ENCODE results near the gene PON3.

Gene PON3

DNA sequence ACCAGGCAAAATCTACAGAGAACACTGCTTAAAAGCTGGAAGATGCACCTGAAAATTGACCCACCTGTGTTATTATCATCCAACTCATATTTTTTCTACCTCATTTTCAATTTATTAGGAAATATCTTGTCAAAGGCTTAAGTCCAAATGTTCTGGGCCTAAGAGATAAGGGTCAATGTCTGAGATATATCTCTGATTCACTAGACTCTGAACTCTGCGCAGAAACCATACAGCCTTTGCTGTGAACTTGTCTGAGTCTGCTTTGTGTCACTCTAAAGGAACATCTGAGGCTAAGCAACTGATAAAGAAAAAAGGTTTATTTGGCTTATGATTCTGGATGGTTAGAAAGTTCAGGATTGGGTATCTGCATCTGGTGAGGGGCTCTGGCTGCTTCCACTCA, 75.5 kb downstream of the PON3 start:
- H3K9me3 ChIP-seq (ENCODE audit: control insufficient read depth, insufficient read depth, low read length) = no peaks in the 10 kb centered on the region
- no peak overlapping the region for H3K9ac ChIP-seq (ENCODE audit: low read depth, low read length)
- peaks cover 11% of the 10 kb centered on the region; the same call in 1 of the 2 replicates for H3K4me1 ChIP-seq (ENCODE audit: control insufficient read depth, insufficient read depth, low read length)
- no peaks in the 10 kb centered on the region for H3K36me3 ChIP-seq (ENCODE audit: control insufficient read depth, insufficient read depth, low read length)
- no peak overlapping the region for H3K4me3 ChIP-seq (ENCODE audit: low read depth, low read length)
- no peak overlapping the region for H3K27ac ChIP-seq (ENCODE audit: low read depth, low read length)
- peaks cover 21% of the 10 kb centered on the region for H3K27me3 ChIP-seq (ENCODE audit: control insufficient read depth, insufficient read depth, low read length)

DNA sequence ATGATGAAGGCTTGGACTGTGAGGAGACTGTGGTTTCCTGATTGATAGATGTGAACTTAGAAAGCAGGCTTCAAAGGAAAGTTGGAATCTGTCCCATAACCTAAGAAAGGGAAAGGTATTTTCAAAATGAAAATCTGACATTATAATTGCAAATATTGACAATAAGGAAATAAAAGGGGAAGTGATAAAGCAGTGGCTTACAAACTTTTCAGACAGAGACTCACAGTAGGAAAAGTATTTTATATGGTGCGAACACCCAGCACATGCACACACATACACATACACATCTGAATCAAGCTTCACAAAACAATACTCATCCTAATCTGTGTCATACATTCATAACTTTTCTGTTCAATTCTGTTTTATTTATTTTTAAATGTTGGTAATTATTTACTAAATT, 76.6 kb downstream of the PON3 start:
- H3K4me3 ChIP-seq (ENCODE audit: low read depth, low read length) = no peak overlapping the region
- no peaks in the 10 kb centered on the region for H3K9me3 ChIP-seq (ENCODE audit: control insufficient read depth, insufficient read depth, low read length)
- peaks cover 8% of the 10 kb centered on the region; the same call in 1 of the 2 replicates for H3K4me1 ChIP-seq (ENCODE audit: control insufficient read depth, insufficient read depth, low read length)
- H3K27me3 ChIP-seq (ENCODE audit: control insufficient read depth, insufficient read depth, low read length) = peaks cover 10% of the 10 kb centered on the region
- H3K27ac ChIP-seq (ENCODE audit: low read depth, low read length) = no peak overlapping the region
- no peak overlapping the region for H3K9ac ChIP-seq (ENCODE audit: low read depth, low read length)
- no peaks in the 10 kb centered on the region for H3K36me3 ChIP-seq (ENCODE audit: control insufficient read depth, insufficient read depth, low read length)

GRCh38 chr7:95318501-95319100, 77.6 kb downstream of the PON3 start:
- Histone ChIP-seq H3K9ac (ENCODE audit: low read depth, low read length) (no peak overlapping the region), H3K4me1 (ENCODE audit: control insufficient read depth, insufficient read depth, low read length) (0 out of 2 replicates have a peak, but pooled peaks cover under 1% of the 10 kb centered on the region), H3K9me3 (ENCODE audit: control insufficient read depth, insufficient read depth, low read length) (no peaks in the 10 kb centered on the region), H3K4me3 (ENCODE audit: low read depth, low read length) (no peak overlapping the region), H3K36me3 (ENCODE audit: control insufficient read depth, insufficient read depth, low read length) (no peaks in the 10 kb centered on the region), H3K27me3 (ENCODE audit: control insufficient read depth, insufficient read depth, low read length) (peaks cover 3% of the 10 kb centered on the region), H3K27ac (ENCODE audit: low read depth, low read length) (no peak overlapping the region)

DNA sequence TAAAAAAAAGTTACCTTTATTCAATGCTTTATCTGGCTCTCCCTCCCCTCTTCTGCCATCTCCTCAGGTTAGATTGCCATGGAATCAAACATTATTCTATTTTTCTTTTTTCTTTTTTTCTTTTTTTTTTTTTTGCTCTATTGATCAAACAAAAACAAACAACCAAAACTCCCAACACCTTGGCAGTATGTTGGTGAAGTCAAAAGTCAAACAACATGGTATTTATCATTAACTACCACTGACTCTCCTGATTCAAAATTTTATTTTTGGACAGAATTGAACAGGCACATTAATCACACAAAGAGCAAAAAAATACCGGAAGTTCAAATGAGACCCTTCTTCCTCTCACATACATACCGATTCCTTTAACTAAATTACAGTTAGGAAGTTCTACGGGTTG, 78.2 kb downstream of the PON3 start:
- Histone ChIP-seq H3K9me3 (ENCODE audit: control insufficient read depth, insufficient read depth, low read length) (no peaks in the 10 kb centered on the region), H3K27ac (ENCODE audit: low read depth, low read length) (no peak overlapping the region), H3K4me1 (ENCODE audit: control insufficient read depth, insufficient read depth, low read length) (no peaks in the 10 kb centered on the region), H3K4me3 (ENCODE audit: low read depth, low read length) (no peak overlapping the region), H3K9ac (ENCODE audit: low read depth, low read length) (no peak overlapping the region), H3K36me3 (ENCODE audit: control insufficient read depth, insufficient read depth, low read length) (no peaks in the 10 kb centered on the region), H3K27me3 (ENCODE audit: control insufficient read depth, insufficient read depth, low read length) (no peaks in the 10 kb centered on the region)

GRCh38 chr7:95317546-95317945, 78.6 kb downstream of the PON3 start:
- Histone ChIP-seq H3K27ac (ENCODE audit: low read depth, low read length) (no peak overlapping the region), H3K4me3 (ENCODE audit: low read depth, low read length) (no peak overlapping the region)

GRCh38 chr7:95316588-95316987, 79.6 kb downstream of the PON3 start:
- no peaks in the 10 kb centered on the region for H3K9me3 ChIP-seq (ENCODE audit: control insufficient read depth, insufficient read depth, low read length)
- no peak overlapping the region for H3K27ac ChIP-seq (ENCODE audit: low read depth, low read length)
- H3K4me1 ChIP-seq (ENCODE audit: control insufficient read depth, insufficient read depth, low read length) = no peaks in the 10 kb centered on the region

More at GRCh38 chr7:95317546-95317945, 78.6 kb downstream of the PON3 start:
- Histone ChIP-seq H3K36me3 (ENCODE audit: control insufficient read depth, insufficient read depth, low read length) (no peaks in the 10 kb centered on the region), H3K9me3 (ENCODE audit: control insufficient read depth, insufficient read depth, low read length) (no peaks in the 10 kb centered on the region), H3K27me3 (ENCODE audit: control insufficient read depth, insufficient read depth, low read length) (no peaks in the 10 kb centered on the region), H3K4me1 (ENCODE audit: control insufficient read depth, insufficient read depth, low read length) (no peaks in the 10 kb centered on the region), H3K9ac (ENCODE audit: low read depth, low read length) (no peak overlapping the region)

GRCh38 chr7:95312561-95312960, 83.6 kb downstream of the PON3 start:
- H3K36me3 ChIP-seq (ENCODE audit: control insufficient read depth, insufficient read depth, low read length) = no peaks in the 10 kb centered on the region
- no peak overlapping the region for H3K27ac ChIP-seq (ENCODE audit: low read depth, low read length)
- H3K9me3 ChIP-seq (ENCODE audit: control insufficient read depth, insufficient read depth, low read length) = no peaks in the 10 kb centered on the region
- no peaks in the 10 kb centered on the region for H3K4me1 ChIP-seq (ENCODE audit: control insufficient read depth, insufficient read depth, low read length)
- no peaks in the 10 kb centered on the region for H3K27me3 ChIP-seq (ENCODE audit: control insufficient read depth, insufficient read depth, low read length)
- no peak overlapping the region for H3K4me3 ChIP-seq (ENCODE audit: low read depth, low read length)
- no peak overlapping the region for H3K9ac ChIP-seq (ENCODE audit: low read depth, low read length)

More at GRCh38 chr7:95316588-95316987, 79.6 kb downstream of the PON3 start:
- Histone ChIP-seq H3K27me3 (ENCODE audit: control insufficient read depth, insufficient read depth, low read length) (no peaks in the 10 kb centered on the region), H3K9ac (ENCODE audit: low read depth, low read length) (no peak overlapping the region), H3K36me3 (ENCODE audit: control insufficient read depth, insufficient read depth, low read length) (no peaks in the 10 kb centered on the region), H3K4me3 (ENCODE audit: low read depth, low read length) (no peak overlapping the region)

DNA sequence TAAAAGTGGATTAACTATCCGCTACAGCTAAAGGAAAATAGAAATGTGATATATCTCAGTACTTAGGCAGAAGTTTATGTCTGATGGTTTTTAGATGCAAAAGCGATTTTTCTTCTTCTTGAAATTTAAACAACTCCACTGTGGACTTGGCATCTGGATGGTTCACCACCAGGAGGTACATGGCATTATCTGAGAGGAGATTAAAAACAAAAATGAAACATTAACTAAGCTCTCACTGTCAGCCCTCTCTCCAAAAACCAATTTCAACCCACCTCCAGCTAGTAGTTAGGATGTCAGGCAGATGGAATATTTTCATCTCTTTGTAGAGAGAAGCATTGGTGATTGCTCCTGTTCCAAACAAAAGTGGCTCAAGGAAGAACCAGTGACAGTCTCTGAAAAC, 84.8 kb downstream of the PON3 start:
- Histone ChIP-seq H3K36me3 (ENCODE audit: control insufficient read depth, insufficient read depth, low read length) (no peaks in the 10 kb centered on the region), H3K4me1 (ENCODE audit: control insufficient read depth, insufficient read depth, low read length) (no peaks in the 10 kb centered on the region), H3K4me3 (ENCODE audit: low read depth, low read length) (no peak overlapping the region), H3K27ac (ENCODE audit: low read depth, low read length) (no peak overlapping the region), H3K9me3 (ENCODE audit: control insufficient read depth, insufficient read depth, low read length) (no peaks in the 10 kb centered on the region), H3K9ac (ENCODE audit: low read depth, low read length) (no peak overlapping the region), H3K27me3 (ENCODE audit: control insufficient read depth, insufficient read depth, low read length) (no peaks in the 10 kb centered on the region)

GRCh38 chr7:95309951-95310350, 86.2 kb downstream of the PON3 start:
- no peak overlapping the region for H3K27ac ChIP-seq (ENCODE audit: low read depth, low read length)
- H3K4me3 ChIP-seq (ENCODE audit: low read depth, low read length) = no peak overlapping the region

More at GRCh38 chr7:95309951-95310350, 86.2 kb downstream of the PON3 start:
- H3K9me3 ChIP-seq (ENCODE audit: control insufficient read depth, insufficient read depth, low read length) = no peaks in the 10 kb centered on the region
- H3K27me3 ChIP-seq (ENCODE audit: control insufficient read depth, insufficient read depth, low read length) = no peaks in the 10 kb centered on the region
- no peaks in the 10 kb centered on the region for H3K36me3 ChIP-seq (ENCODE audit: control insufficient read depth, insufficient read depth, low read length)
- no peaks in the 10 kb centered on the region for H3K4me1 ChIP-seq (ENCODE audit: control insufficient read depth, insufficient read depth, low read length)
- H3K9ac ChIP-seq (ENCODE audit: low read depth, low read length) = no peak overlapping the region
